Aorta (tissue), 5 donors: ENCODE results near the gene FRRS1L. TPM values are rescaled to one million over a fixed set of nuclear protein-coding genes. Genes with fewer than 3 reads are reported as not detected.
A peak's percentile ranks its signal among the peaks of the same experiment; 100 is the strongest.

Source experiments
- ATAC-seq: fragments of 200-7000 bp; cut with Tn5 transposase; one replicate; pipeline ENCODE4 v1.9.1; 2022; ENCODE audit warnings: moderate library complexity; ENCODE audit not compliant: low FRiP score
- DNase-seq, 2 donors: peaks; one replicate each; pipeline ENCODE4 v3.0.0-alpha.2; 2020
- H3K27ac ChIP-seq, 2 donors: one replicate each; pipeline ENCODE4 v1.5.1; 2013; ENCODE audit warnings: low read length in 2 of 2, mild to moderate bottlenecking in 2 of 2, moderate library complexity in 2 of 2, control low read depth in 1 of 2, inconsistent platforms in 1 of 2, low read depth in 1 of 2
- H3K27me3 ChIP-seq, 2 donors: one replicate each; pipeline ENCODE4 v1.6.1; 2013; ENCODE audit warnings: control low read depth in 1 of 2, low read length in 1 of 2, mild to moderate bottlenecking in 1 of 2, moderate library complexity in 1 of 2; ENCODE audit not compliant: insufficient read depth in 2 of 2, control insufficient read depth in 1 of 2
- H3K36me3 ChIP-seq, 2 donors: one replicate each; pipeline ENCODE4 v1.6.1; 2013; ENCODE audit warnings: control low read depth in 1 of 2, low read length in 1 of 2, mild to moderate bottlenecking in 1 of 2; ENCODE audit not compliant: insufficient read depth in 2 of 2, control insufficient read depth in 1 of 2
- H3K4me1 ChIP-seq, 2 donors: one replicate each; pipeline ENCODE4 v1.6.1; 2013; ENCODE audit warnings: low read length in 2 of 2, control low read depth in 1 of 2, mild to moderate bottlenecking in 1 of 2, moderate library complexity in 1 of 2; ENCODE audit not compliant: insufficient read depth in 2 of 2, control insufficient read depth in 1 of 2
- H3K4me3 ChIP-seq, 2 donors: one replicate each; pipeline ENCODE4 v1.5.1; 2013; ENCODE audit warnings: low read length in 2 of 2, control low read depth in 1 of 2, mild to moderate bottlenecking in 1 of 2
- H3K9me3 ChIP-seq: one replicate; pipeline ENCODE4 v1.6.1; 2013; ENCODE audit warnings: mild to moderate bottlenecking, low read length; ENCODE audit not compliant: control insufficient read depth
- WGBS, 2 donors: extraction: QIAGEN DNeasy Blood & Tissue Kit; methylation state at CpG; one replicate each; pipeline ENCODE4 v1.1.7; 2013; 5-methylcytosine and 5-hydroxymethylcytosine counted together
- intact Hi-C, 2 donors: fragments of 100-400 bp; cut with DNase I; formaldehyde crosslinking; loops; one replicate each; pipeline versions ENCODE4 v1.14.2 to v1.15.0; 2022
- polyA plus RNA-seq, 2 donors: library from polyadenylated mRNA; stranded (reverse); fragments of 200-250 nt; gene quantifications; one replicate each; pipeline ENCODE4 v1.2.3, GENCODE V29; 2013
- total RNA-seq, 2 donors: library from RNA; stranded (reverse); fragmentation: NEBNext Ultra II Directional; extraction: Animal tissue kit (Norgen Biotek cat#: 25700); gene quantifications; one replicate each; pipeline ENCODE4 v1.2.1, GENCODE V29; 2021
- donor health status: healthy with polysubstance abuse.
- donor health status: Bipolar disorder and iron deficiency.
- donor health status: DM: no; HTN: no; CAD: no.
- donor health status: DM: no; HTN: no; CAD: no.
- donor health status: DM: yes; HTN: yes; CAD: no.

Gene FRRS1L
- total and polyA plus RNA-seq, 4 donors: under 0.01 to 1.9 (median 0.29) TPM; not detected in 1

- DNase-seq (no peak), ATAC-seq (no peak)
- Histone ChIP-seq H3K27me3 (no peaks in the 10 kb centered on the region), H3K9me3 (no peaks in the 10 kb centered on the region), H3K36me3 (no peaks in the 10 kb centered on the region), H3K4me1 (peaks cover 6 to 9% of the 10 kb centered on the region in 2 donors), H3K4me3 (no peak overlapping the region), H3K27ac (peak overlapping the region in 1 of 2 donors; percentile 80)
- intact Hi-C loops: no loop called here
These were observed 57.1 kb downstream of the FRRS1L start for GRCh38 chr9:109109967-109110328.

GRCh38 chr9:109108318-109108717 lies 58.7 kb downstream of the FRRS1L start:
- intact Hi-C loops: no loop called here
- Histone ChIP-seq H3K27me3 (no peaks in the 10 kb centered on the region), H3K4me1 (peaks cover 2 to 6% of the 10 kb centered on the region in 2 donors), H3K36me3 (no peaks in the 10 kb centered on the region), H3K4me3 (no peak overlapping the region), H3K27ac (no peak overlapping the region), H3K9me3 (no peaks in the 10 kb centered on the region)
- no peak for DNase-seq
- ATAC-seq: no peak
- 9 to 10% methylated on average over 4 of the region's 4 CpGs for WGBS, 2 donors

GRCh38 chr9:109107402-109108240 lies 59.4 kb downstream of the FRRS1L start:
- Histone ChIP-seq H3K27me3 (no peaks in the 10 kb centered on the region), H3K36me3 (no peaks in the 10 kb centered on the region), H3K4me3 (no peak overlapping the region), H3K4me1 (peaks cover 2 to 3% of the 10 kb centered on the region in 2 donors), H3K27ac (peak overlapping the region; percentile 78 to 82), H3K9me3 (no peaks in the 10 kb centered on the region)
- 1 to 3% methylated on average over 4 of the region's 4 CpGs for WGBS, 2 donors
- intact Hi-C loops: no loop called here
- no peak for DNase-seq
- peak; percentile 53 for ATAC-seq

GRCh38 chr9:109101810-109102209 lies 65.2 kb downstream of the FRRS1L start:
- Histone ChIP-seq H3K4me1 (peaks cover 6 to 8% of the 10 kb centered on the region in 2 donors), H3K9me3 (no peaks in the 10 kb centered on the region), H3K36me3 (no peaks in the 10 kb centered on the region), H3K27ac (no peak overlapping the region), H3K27me3 (no peaks in the 10 kb centered on the region), H3K4me3 (no peak overlapping the region)
- 14 to 24% methylated on average over 3 of the region's 3 CpGs for whole genome bisulfite sequencing, 2 donors
- intact Hi-C loops: no loop called here
- DNase-seq (no peak), ATAC-seq (no peak)

GRCh38 chr9:109101202-109101595 lies 65.8 kb downstream of the FRRS1L start:
- H3K9me3 ChIP-seq: no peaks in the 10 kb centered on the region
- ATAC-seq (no peak), DNase-seq (no peak)
- H3K4me1 ChIP-seq: peaks cover 5 to 8% of the 10 kb centered on the region in 2 donors
- H3K27me3 ChIP-seq: no peaks in the 10 kb centered on the region
- H3K36me3 ChIP-seq: no peaks in the 10 kb centered on the region
- WGBS, 2 donors: 52 to 53% methylated on average over 3 of the region's 3 CpGs
- intact Hi-C loops: no loop called here
- no peak overlapping the region for H3K4me3 ChIP-seq
- H3K27ac ChIP-seq: no peak overlapping the region

GRCh38 chr9:109100543-109101201 lies 66.4 kb downstream of the FRRS1L start:
- Histone ChIP-seq H3K4me3 (no peak overlapping the region), H3K27ac (no peak overlapping the region), H3K27me3 (no peaks in the 10 kb centered on the region), H3K36me3 (no peaks in the 10 kb centered on the region), H3K4me1 (peaks cover 5 to 8% of the 10 kb centered on the region in 2 donors), H3K9me3 (no peaks in the 10 kb centered on the region)
- no peak for ATAC-seq
- 59 to 61% methylated on average over 3 of the region's 3 CpGs for WGBS, 2 donors
- intact Hi-C loops: no loop called here
- no peak for DNase-seq

GRCh38 chr9:109098960-109099308 lies 68.1 kb downstream of the FRRS1L start:
- ATAC-seq: peak; percentile 47
- no peaks in the 10 kb centered on the region for H3K36me3 ChIP-seq
- 14 to 18% methylated on average over 2 of the region's 2 CpGs for WGBS, 2 donors
- peak overlapping the region in 1 of 2 donors; percentile 89 for H3K27ac ChIP-seq
- no peak for DNase-seq
- no peaks in the 10 kb centered on the region for H3K27me3 ChIP-seq
- intact Hi-C loops: no loop called here
- peaks cover 7 to 8% of the 10 kb centered on the region in 2 donors for H3K4me1 ChIP-seq
- no peaks in the 10 kb centered on the region for H3K9me3 ChIP-seq
- no peak overlapping the region for H3K4me3 ChIP-seq

- Histone ChIP-seq H3K4me3 (no peak overlapping the region), H3K27ac (peak overlapping the region; percentile 28 to 89), H3K36me3 (peaks cover 0 to under 1% of the 10 kb centered on the region in 2 donors), H3K27me3 (no peaks in the 10 kb centered on the region), H3K9me3 (no peaks in the 10 kb centered on the region), H3K4me1 (peaks cover 7 to 10% of the 10 kb centered on the region in 2 donors)
- peak; percentile 20 for ATAC-seq
- intact Hi-C loops: no loop called here
- DNase-seq: no peak
- WGBS, 2 donors: 13 to 14% methylated on average over 4 of the region's 4 CpGs
These were observed 68.7 kb downstream of the FRRS1L start for GRCh38 chr9:109098171-109098959.
